ENCODE results near the gene PDCL3.

GRCh38 chr2:100544911-100545596 lies 17.7 kb upstream of the PDCL3 start:
- no peak for TF ChIP-seq POLR2A (IDR thresholded peaks at IDR 0.05)
- no peak for TF ChIP-seq CTCF (IDR thresholded peaks at IDR 0.05)
